ENCODE results near the gene IRF2BP1. TPM values are rescaled to one million over a fixed set of nuclear protein-coding genes. Genes with fewer than 3 reads are reported as not detected.
"Not testable (repeated sequence)": the region's sequence is repeated elsewhere in the genome, so short reads cannot be mapped to it uniquely, and the experiment has no call there.

Gene IRF2BP1
- total RNA-seq, 3 donors from 2014 or later (not counting 1 experiment from before 2014, with no cell fraction given) = 16.1 to 20.3 (median 19.6) TPM

DNA sequence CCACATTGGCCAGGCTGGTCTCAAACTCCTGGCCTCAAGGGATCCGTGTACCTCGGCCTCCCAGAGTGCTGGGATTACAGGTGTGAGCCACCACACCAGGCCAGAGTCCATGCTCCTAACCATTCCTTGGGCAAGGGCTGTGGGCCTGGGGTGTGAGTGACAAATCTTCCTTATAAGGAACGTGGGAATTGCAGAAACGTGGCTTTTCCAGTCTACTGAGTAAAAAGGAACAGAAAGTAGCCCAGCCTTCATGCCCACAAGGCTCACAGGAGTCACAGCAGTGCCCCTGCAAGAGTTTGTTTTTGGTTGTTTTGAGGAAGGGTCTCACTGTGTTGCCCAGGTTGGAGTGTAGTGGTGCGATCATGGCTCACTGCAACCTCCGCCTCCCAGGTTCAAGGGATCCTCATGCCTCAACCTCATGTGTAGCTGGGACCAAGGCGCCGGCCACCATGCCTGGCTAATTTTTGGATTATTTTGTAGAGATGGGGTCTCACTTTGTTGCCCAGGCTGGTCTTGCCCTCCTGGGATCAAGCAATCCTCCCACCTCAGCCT lies 11.4 kb upstream of the IRF2BP1 start:
- WGBS (ENCODE audit: insufficient coverage) = 85% methylated on average over 8 of the region's 8 CpGs
- ATAC-seq (no peak), DNase-seq (no peak)
- H3K4me3 Mint-ChIP-seq = no peak overlapping the region
- H3K27ac Mint-ChIP-seq = no peak overlapping the region
- no peaks in the 10 kb centered on the region for H3K9me3 ChIP-seq (ENCODE audit: control insufficient read depth, insufficient read depth, low read length)
- H3K27me3 Mint-ChIP-seq (ENCODE audit: low read depth in 2 of 2) = no peaks in the 10 kb centered on the region
- H3K4me1 Mint-ChIP-seq = peaks cover 4 to 22% of the 10 kb centered on the region in 2 donors
- intact Hi-C loops (cut with micrococcal nuclease) = no loop called here
- H3K27me3 ChIP-seq (ENCODE audit: control insufficient read depth, insufficient read depth, low read length) = no peaks in the 10 kb centered on the region
- H3K9me3 Mint-ChIP-seq = no peaks in the 10 kb centered on the region
- no peaks in the 10 kb centered on the region for H3K36me3 Mint-ChIP-seq
- H3K4me3 ChIP-seq (ENCODE audit: low read length) = no peak overlapping the region
- peaks cover 14% of the 10 kb centered on the region for H3K36me3 ChIP-seq (ENCODE audit: control insufficient read depth, insufficient read depth, low read length)
- H3K27ac ChIP-seq (ENCODE audit: low read length) = no peak overlapping the region
- H3K4me1 ChIP-seq (ENCODE audit: control insufficient read depth, insufficient read depth, low read length) = peaks cover 21% of the 10 kb centered on the region
- TF ChIP-seq CTCF (IDR thresholded peaks at IDR 0.05) = no peak

GRCh38 chr19:45895983-45896599 lies 10.2 kb upstream of the IRF2BP1 start:
- H3K27me3 Mint-ChIP-seq (ENCODE audit: low read depth in 2 of 2); ATAC-seq; H3K27ac Mint-ChIP-seq; intact Hi-C loops (cut with micrococcal nuclease); H3K27me3 ChIP-seq (ENCODE audit: control insufficient read depth, insufficient read depth, low read length); H3K9me3 Mint-ChIP-seq; H3K9me3 ChIP-seq (ENCODE audit: control insufficient read depth, insufficient read depth, low read length); DNase-seq; H3K36me3 Mint-ChIP-seq; H3K4me3 Mint-ChIP-seq; H3K4me3 ChIP-seq (ENCODE audit: low read length); H3K27ac ChIP-seq (ENCODE audit: low read length): not testable (repeated sequence)
- Histone ChIP-seq H3K36me3 (ENCODE audit: control insufficient read depth, insufficient read depth, low read length) (peaks cover 14% of the 10 kb centered on the region), H3K4me1 (ENCODE audit: control insufficient read depth, insufficient read depth, low read length) (peaks cover 10% of the 10 kb centered on the region)
- 98% methylated on average over 12 of the region's 12 CpGs for WGBS (ENCODE audit: insufficient coverage)
- peaks cover 4 to 12% of the 10 kb centered on the region in 2 donors for H3K4me1 Mint-ChIP-seq

GRCh38 chr19:45895519-45895972 lies 9.6 kb upstream of the IRF2BP1 start:
- Histone ChIP-seq H3K9me3 (ENCODE audit: control insufficient read depth, insufficient read depth, low read length) (no peaks in the 10 kb centered on the region), H3K4me1 (ENCODE audit: control insufficient read depth, insufficient read depth, low read length) (peaks cover 6% of the 10 kb centered on the region), H3K4me3 (ENCODE audit: low read length) (no peak overlapping the region), H3K27ac (ENCODE audit: low read length) (no peak overlapping the region), H3K27me3 (ENCODE audit: control insufficient read depth, insufficient read depth, low read length) (no peaks in the 10 kb centered on the region), H3K36me3 (ENCODE audit: control insufficient read depth, insufficient read depth, low read length) (peaks cover 14% of the 10 kb centered on the region)
- DNase-seq (no peak), ATAC-seq (no peak)
- Mint-ChIP-seq H3K36me3 (no peaks in the 10 kb centered on the region), H3K4me3 (no peak overlapping the region), H3K27ac (no peak overlapping the region), H3K27me3 (ENCODE audit: low read depth in 2 of 2) (no peaks in the 10 kb centered on the region), H3K9me3 (no peaks in the 10 kb centered on the region), H3K4me1 (peaks cover 4 to 7% of the 10 kb centered on the region in 2 donors)
- TF ChIP-seq CTCF (IDR thresholded peaks at IDR 0.05) = no peak
- WGBS (ENCODE audit: insufficient coverage) = 97% methylated on average over 9 of the region's 9 CpGs
- intact Hi-C loops (cut with micrococcal nuclease) = no loop called here

- Mint-ChIP-seq H3K4me3 (no peak overlapping the region), H3K36me3 (no peaks in the 10 kb centered on the region), H3K4me1 (peaks cover 15% of the 10 kb centered on the region in 2 donors), H3K27ac (no peak overlapping the region), H3K9me3 (no peaks in the 10 kb centered on the region), H3K27me3 (ENCODE audit: low read depth in 2 of 2) (no peaks in the 10 kb centered on the region)
- no peak overlapping the region for H3K27ac ChIP-seq (ENCODE audit: low read length)
- peaks cover 12% of the 10 kb centered on the region for H3K4me1 ChIP-seq (ENCODE audit: control insufficient read depth, insufficient read depth, low read length)
- 92% methylated on average over 16 of the region's 17 CpGs for WGBS (ENCODE audit: insufficient coverage)
- no peak overlapping the region for H3K4me3 ChIP-seq (ENCODE audit: low read length)
- ATAC-seq = no peak
- H3K9me3 ChIP-seq (ENCODE audit: control insufficient read depth, insufficient read depth, low read length) = no peaks in the 10 kb centered on the region
- H3K36me3 ChIP-seq (ENCODE audit: control insufficient read depth, insufficient read depth, low read length) = peaks cover 5% of the 10 kb centered on the region
- intact Hi-C loops (cut with micrococcal nuclease) = no loop called here
- no peaks in the 10 kb centered on the region for H3K27me3 ChIP-seq (ENCODE audit: control insufficient read depth, insufficient read depth, low read length)
- TF ChIP-seq CTCF (IDR thresholded peaks at IDR 0.05) = no peak
- no peak for DNase-seq
These were observed 4.9 kb upstream of the IRF2BP1 start for GRCh38 chr19:45890877-45891276.

Data from natural killer cell (primary cell).